ENCODE data around the gene FGF14. TPM values are rescaled to one million over a fixed set of nuclear protein-coding genes. Genes with fewer than 3 reads are reported as not detected.

The FGF14 gene
- total RNA-seq, 1 donor from 2014 or later: not detected

- no peak for FAIRE-seq
- no peaks in the 10 kb centered on the region for H3K36me3 ChIP-seq (ENCODE audit: control insufficient read depth, insufficient read depth, low read length)
- DNase-seq (ENCODE audit: low read depth): no peak
- H3K27me3 ChIP-seq (ENCODE audit: control insufficient read depth, insufficient read depth, low read length): no peaks in the 10 kb centered on the region
- no peak for TF ChIP-seq CTCF (IDR thresholded peaks at IDR 0.05; ENCODE audit: insufficient read depth, low read length, severe bottlenecking)
- no peak overlapping the region for H3K4me3 ChIP-seq (ENCODE audit: low read depth, low read length)
These were observed 362.6 kb downstream of the FGF14 start for GRCh38 chr13:102039264-102039663.

- no peak for TF ChIP-seq CTCF (IDR thresholded peaks at IDR 0.05; ENCODE audit: insufficient read depth, low read length, severe bottlenecking)
- DNase-seq (ENCODE audit: low read depth) (no peak), FAIRE-seq (no peak)
- H3K4me3 ChIP-seq (ENCODE audit: low read depth, low read length): no peak overlapping the region
- no peaks in the 10 kb centered on the region for H3K27me3 ChIP-seq (ENCODE audit: control insufficient read depth, insufficient read depth, low read length)
- H3K36me3 ChIP-seq (ENCODE audit: control insufficient read depth, insufficient read depth, low read length): no peaks in the 10 kb centered on the region
These were observed 363.1 kb downstream of the FGF14 start for GRCh38 chr13:102038787-102039186.

- TF ChIP-seq CTCF (IDR thresholded peaks at IDR 0.05; ENCODE audit: insufficient read depth, low read length, severe bottlenecking): no peak
- H3K27me3 ChIP-seq (ENCODE audit: control insufficient read depth, insufficient read depth, low read length): no peaks in the 10 kb centered on the region
- H3K4me3 ChIP-seq (ENCODE audit: low read depth, low read length): no peak overlapping the region
- DNase-seq (ENCODE audit: low read depth) (no peak), FAIRE-seq (no peak)
- H3K36me3 ChIP-seq (ENCODE audit: control insufficient read depth, insufficient read depth, low read length): no peaks in the 10 kb centered on the region
These were observed 365.9 kb downstream of the FGF14 start for GRCh38 chr13:102035969-102036368.

- DNase-seq (ENCODE audit: low read depth) (no peak), FAIRE-seq (no peak)
- Histone ChIP-seq H3K27me3 (ENCODE audit: control insufficient read depth, insufficient read depth, low read length) (no peaks in the 10 kb centered on the region), H3K4me3 (ENCODE audit: low read depth, low read length) (no peak overlapping the region), H3K36me3 (ENCODE audit: control insufficient read depth, insufficient read depth, low read length) (no peaks in the 10 kb centered on the region)
- TF ChIP-seq CTCF (IDR thresholded peaks at IDR 0.05; ENCODE audit: insufficient read depth, low read length, severe bottlenecking): no peak
These were observed 368.0 kb downstream of the FGF14 start for GRCh38 chr13:102033857-102034331.

- no peaks in the 10 kb centered on the region for H3K27me3 ChIP-seq (ENCODE audit: control insufficient read depth, insufficient read depth, low read length)
- H3K4me3 ChIP-seq (ENCODE audit: low read depth, low read length): no peak overlapping the region
- H3K36me3 ChIP-seq (ENCODE audit: control insufficient read depth, insufficient read depth, low read length): no peaks in the 10 kb centered on the region
- FAIRE-seq: no peak
- DNase-seq (ENCODE audit: low read depth): no peak
- no peak for TF ChIP-seq CTCF (IDR thresholded peaks at IDR 0.05; ENCODE audit: insufficient read depth, low read length, severe bottlenecking)
These were observed 368.5 kb downstream of the FGF14 start for GRCh38 chr13:102033386-102033785.

GRCh38 chr13:102028868-102029267 is 373.0 kb downstream of the FGF14 start:
- H3K4me3 ChIP-seq (ENCODE audit: low read depth, low read length): no peak overlapping the region
- no peak for TF ChIP-seq CTCF (IDR thresholded peaks at IDR 0.05; ENCODE audit: insufficient read depth, low read length, severe bottlenecking)
- H3K36me3 ChIP-seq (ENCODE audit: control insufficient read depth, insufficient read depth, low read length): no peaks in the 10 kb centered on the region
- DNase-seq (ENCODE audit: low read depth) (no peak), FAIRE-seq (no peak)
- H3K27me3 ChIP-seq (ENCODE audit: control insufficient read depth, insufficient read depth, low read length): no peaks in the 10 kb centered on the region

Data from bronchial epithelial cell (primary cell).